Measurements from ENCODE around the gene CABCOCO1.
"Not testable (repeated sequence)": the region's sequence is repeated elsewhere in the genome, so short reads cannot be mapped to it uniquely, and the experiment has no call there.

CABCOCO1 gene

DNA sequence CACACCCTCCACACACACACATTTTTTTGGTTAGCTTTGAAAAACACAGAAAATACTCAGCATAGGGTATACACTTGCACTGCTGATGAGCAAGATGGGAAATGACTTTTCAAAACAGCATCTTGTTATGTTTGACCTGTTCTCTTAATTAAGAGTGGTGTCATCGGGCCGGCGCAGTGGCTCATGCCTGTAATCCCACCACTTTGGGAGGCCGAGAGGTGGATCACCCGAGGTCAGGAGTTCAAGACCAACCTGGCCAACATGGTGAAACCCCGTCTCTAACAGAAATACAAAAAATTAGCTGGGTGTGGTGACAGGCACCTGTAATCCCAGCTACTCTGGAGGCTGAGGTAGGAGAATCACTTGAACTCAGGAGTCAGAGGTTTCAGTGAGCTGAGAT is 56.7 kb downstream of the CABCOCO1 start:
- not testable (repeated sequence) for DNase-seq (ENCODE audit: low spot score)

DNA sequence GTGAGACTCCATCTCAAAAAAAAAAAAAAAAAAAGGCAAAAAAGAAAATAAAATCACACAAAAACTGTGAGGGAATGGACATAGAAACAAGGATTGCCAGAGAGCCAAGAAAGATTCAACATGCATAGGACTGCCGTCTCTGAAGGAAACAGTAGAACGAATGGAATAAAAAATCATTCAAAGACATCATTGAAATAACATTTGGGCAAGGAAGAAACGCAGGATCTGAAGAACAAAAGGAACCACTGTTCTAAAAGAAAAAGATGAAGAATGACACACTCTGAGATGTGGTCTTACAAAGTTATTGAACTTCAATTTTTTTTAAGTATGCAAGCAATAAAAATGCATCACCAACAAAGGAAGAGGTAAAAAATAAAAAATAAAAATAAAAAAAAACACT is 57.2 kb downstream of the CABCOCO1 start:
- DNase-seq (ENCODE audit: low spot score), result no peak

DNA sequence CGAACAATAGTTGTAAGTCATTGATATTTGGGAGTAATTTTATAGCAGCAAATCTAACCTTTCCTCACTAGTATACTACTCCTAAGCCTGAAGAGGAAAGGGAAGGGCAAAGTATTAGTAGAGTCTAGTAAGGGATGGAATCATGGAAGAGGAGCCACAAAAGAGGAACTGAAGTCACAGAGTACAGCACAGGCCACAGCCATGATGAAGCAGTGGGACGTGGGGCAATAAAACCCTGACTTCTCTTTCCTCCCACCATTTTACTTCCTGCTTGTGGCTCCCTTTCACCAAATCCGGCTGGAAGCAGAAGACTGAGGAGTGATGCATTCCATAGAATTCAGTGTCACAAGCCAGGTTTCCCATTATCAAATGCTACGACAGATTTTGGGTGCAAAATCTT is 58.7 kb downstream of the CABCOCO1 start:
- no peak for DNase-seq (ENCODE audit: low spot score)

DNA sequence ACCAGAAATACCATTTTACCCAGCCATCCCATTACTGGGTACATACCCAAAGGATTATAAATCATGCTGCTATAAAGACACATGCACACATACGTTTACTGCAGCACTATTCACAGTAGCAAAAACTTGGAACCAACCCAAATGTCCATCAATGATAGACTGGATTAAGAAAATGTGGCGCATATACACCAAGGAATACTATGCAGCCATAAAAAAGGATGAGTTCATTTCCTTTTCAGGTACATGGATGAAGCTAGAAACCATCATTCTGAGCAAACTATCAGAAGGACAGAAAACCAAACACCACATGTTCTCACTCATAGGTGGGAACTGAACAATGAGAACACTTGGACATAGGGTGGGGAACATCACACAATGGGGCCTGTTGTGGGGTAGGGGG is 62.5 kb downstream of the CABCOCO1 start:
- DNase-seq (ENCODE audit: low spot score), result not testable (repeated sequence)

DNA sequence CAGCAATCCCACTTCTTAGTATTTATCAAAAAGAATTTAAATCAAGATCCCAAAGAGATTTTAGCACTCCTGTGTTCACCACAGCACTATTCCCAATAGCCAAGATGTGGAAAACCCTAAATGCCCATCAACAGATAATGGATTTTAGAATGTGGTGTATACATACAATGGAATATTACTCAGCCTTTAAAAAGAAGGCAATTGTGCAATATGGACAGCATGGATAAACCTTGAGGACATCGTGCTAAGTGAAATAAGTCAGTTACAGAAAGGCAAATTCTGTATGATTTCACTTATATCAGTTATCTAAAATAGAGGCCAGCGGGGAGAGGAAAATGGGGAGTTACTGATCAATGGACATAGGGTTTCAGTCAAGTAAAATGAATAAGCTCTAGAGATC is 66.9 kb downstream of the CABCOCO1 start:
- DNase-seq (ENCODE audit: low spot score), result no peak

DNA sequence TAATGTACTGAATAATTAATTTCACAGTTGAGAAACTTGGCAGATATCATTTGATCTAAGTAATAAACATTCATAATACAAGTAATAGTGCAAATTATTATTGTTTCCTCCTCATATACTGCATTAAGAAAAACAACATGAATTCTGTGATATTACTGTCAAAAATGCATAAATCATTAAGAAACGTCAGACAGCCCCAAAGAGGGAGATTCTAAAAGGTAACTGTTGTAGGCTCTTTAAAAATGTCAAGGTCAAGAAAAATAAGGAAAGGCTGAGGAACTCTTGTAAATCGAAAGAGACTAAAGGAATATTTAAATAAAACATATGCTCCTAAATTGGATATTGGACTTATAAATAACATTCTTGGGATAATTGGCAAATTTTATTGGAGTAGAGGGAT is 67.9 kb downstream of the CABCOCO1 start:
- no peak for DNase-seq (ENCODE audit: low spot score)

DNA sequence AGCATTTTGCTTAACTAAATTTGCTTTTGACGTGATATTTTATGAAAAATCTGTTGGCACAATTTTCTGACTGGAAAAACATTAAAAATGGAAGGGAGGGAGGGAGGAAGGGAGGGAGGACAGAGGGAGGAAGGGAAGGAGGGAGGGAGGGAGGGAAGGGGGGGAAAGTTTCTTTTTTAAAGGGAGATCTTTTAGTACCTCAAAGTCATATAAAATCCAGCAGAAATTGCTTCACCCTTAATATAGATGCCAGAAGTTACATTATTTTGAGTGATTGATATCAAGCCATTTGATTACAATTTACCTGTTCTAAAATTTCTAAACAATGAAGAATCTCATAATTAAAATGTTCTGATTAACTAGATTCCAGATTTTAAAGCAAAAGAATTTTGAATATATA is 68.9 kb downstream of the CABCOCO1 start:
- DNase-seq (ENCODE audit: low spot score), result no peak

DNA sequence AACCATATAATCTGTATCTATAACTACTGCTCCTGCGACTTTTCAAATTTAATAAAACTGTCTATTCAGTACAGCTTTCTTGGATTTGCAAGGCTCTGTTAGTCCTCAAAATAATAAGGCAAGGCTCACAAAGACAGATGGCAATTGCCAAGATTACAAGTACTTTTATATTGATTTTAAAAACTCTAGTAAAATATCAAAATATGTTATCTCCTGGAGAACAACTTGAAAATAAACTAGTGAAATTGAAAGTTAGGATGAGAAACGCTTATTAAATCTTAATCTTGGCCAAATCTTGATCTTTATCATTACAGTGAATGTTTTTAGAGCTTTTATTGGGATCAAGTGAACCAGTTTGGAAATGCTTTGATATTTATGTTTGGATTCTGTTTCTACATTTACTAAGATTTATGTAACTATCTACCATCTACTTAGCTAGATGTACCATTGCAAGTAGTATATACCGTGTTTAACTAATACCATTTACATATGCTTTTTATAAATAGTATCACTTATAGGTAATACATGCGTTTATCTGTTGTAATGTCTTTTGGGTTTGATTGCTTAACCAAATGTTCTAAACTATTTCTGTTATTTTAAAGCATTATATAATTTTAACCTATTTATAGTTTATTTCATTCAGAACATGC is 70.0 kb downstream of the CABCOCO1 start:
- no peak for DNase-seq (ENCODE audit: low spot score)

DNA sequence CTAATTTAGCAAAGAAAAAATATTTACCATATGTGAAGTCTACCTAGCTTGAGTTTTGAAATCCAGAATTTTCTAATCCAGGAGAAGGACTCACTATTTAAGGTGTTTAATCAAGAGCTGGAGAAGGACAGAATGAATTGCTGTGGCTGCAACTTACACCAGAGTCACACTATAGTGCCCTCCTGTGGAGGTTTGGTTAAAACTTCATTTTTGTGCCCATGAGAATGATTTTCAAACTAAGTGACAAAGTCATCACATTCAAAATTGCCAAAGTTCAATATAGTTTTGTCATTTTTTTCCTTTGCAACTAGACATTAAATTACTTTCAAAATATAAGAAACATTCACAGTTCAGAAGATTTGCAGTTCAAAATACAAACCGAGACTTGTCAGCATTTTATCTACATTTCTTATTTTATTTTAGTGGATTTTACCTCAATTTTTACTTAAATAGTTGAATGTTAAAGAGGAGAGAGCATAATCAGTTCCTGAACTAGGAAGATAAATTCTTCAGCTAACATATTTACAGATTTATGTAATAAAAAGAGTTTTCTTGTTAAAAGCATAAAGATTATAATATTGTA is 70.7 kb downstream of the CABCOCO1 start:
- peak; percentile 36 for DNase-seq (ENCODE audit: low spot score)

DNA sequence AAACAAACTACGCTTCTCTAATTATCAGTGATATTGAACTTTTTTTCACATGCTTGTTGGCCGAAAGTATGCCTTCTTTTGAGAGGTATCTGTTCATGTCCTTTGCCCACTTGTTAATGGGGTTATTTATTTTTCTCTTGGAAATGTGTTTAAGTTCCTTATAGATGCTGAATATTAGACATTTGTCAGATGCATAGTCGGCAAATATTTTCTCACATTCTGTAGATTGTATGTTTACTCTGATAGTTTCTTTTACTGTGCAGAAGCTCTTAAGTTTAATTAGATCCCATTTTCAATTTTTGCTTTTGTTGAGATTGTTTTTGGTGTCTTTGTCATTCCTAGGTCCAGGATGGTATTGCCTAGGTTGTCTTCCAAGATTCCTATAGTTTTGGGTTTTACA is 73.2 kb downstream of the CABCOCO1 start:
- DNase-seq (ENCODE audit: low spot score), result no peak

DNA sequence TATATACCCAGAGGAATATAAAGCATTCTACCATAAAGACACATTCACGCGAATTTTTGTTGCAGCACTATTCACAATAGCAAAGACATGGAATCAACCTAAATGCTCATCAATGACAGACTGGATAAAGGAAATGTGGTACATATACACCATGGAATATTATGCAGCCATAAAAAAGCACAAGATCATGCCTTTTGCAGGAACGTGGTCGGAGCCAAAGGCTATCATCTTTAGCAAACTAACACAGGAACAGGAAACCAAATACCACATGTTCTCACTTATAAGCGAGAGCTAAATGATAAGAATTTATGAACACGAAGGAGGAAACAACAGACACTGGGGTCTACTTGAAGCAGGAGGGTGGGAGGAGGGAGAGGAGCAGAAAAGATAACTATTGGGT is 74.7 kb downstream of the CABCOCO1 start:
- not testable (repeated sequence) for DNase-seq (ENCODE audit: low spot score)

DNA sequence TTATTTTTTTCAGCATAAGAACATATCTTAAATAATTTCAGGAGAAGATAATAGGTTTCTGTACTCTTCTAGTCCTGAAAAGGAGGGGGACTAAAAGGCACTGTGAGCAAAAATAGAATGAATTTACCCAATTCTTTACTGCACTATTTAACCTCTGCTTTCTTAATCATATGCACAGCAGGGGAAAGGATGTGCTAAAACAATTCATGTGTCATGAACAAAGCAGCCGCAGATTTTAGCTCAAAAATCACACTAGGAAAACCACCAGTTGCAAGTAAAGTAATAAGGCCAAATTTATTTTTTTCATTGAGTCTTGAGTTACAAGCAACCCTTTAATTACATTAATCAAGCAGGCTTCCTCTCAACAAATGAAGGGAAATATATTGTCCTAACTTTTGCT is 80.1 kb downstream of the CABCOCO1 start:
- DNase-seq (ENCODE audit: low spot score), result no peak

DNA sequence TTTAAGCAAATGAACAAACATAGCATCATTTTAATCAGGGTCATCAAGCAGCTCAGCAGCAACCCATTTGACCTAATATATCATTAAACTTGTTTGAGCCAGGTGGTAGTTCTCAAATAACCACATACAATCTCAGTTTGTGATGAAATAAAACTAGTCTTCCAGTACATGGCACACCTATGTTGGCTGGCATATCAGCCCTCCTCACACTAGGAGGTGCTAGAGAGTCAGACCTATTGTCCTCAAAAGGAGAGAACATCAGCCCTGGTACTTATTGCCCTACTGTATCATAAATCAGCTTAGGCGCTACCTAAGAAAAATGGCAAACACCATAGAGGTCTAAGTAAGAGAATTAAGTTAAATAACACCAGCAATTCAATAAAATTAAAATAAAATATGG is 81.7 kb downstream of the CABCOCO1 start:
- no peak for DNase-seq (ENCODE audit: low spot score)

DNA sequence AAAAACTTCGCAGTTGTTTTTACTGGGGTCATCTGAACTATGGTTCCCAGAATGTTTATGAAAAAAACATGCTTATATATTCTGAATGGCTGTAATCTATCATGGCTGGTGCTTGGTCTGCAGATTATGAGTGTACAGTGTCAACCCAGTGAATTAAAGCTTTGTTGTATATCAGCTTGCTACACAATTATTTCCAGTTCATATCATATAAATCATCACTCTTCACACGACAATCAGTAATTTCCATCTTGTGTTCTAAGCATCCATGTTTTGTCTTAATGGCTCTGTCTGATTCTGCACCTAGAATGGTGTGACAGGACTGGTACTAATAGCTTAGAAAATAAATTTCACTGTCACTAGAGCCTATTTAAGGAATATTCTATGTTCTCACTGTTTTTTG is 83.6 kb downstream of the CABCOCO1 start:
- DNase-seq (ENCODE audit: low spot score), result no peak

DNA sequence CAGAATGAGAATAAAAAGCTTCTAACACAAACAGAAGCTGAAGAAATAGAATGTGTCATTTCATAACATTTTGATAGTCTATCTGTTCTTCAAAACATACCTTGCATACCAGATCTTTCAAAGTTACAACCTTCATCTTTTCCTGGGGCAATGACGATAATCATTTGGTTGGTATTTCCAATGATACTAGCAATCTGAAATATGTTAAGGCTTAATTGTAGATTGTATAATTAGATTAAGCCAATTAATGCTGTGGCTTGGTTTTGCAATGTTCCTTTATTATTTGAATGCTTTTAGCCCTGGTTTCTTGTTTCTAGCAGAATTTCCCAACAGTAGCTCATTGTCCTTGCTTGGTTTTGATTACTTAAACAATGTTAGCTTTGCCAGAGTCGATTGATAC is 84.6 kb downstream of the CABCOCO1 start:
- no peak for DNase-seq (ENCODE audit: low spot score)

DNA sequence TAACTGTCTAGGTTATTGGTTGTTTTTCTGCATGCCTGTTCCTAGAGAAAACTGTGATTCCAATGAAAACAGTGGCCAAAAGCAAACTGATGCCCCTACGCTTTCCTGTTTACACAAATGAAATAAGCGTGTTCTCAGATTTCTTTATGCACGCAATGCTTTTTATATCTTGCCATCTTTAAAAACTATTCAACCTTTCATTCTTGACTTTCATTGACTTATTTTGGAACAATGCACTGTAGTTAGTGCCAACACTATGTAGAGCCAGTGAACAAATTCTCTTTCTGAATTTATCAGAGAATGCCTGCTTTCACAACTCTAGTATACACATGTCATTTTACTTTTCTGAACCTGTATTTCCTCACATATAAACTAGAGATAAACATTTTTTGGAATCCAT is 86.6 kb downstream of the CABCOCO1 start:
- DNase-seq (ENCODE audit: low spot score), result no peak

DNA sequence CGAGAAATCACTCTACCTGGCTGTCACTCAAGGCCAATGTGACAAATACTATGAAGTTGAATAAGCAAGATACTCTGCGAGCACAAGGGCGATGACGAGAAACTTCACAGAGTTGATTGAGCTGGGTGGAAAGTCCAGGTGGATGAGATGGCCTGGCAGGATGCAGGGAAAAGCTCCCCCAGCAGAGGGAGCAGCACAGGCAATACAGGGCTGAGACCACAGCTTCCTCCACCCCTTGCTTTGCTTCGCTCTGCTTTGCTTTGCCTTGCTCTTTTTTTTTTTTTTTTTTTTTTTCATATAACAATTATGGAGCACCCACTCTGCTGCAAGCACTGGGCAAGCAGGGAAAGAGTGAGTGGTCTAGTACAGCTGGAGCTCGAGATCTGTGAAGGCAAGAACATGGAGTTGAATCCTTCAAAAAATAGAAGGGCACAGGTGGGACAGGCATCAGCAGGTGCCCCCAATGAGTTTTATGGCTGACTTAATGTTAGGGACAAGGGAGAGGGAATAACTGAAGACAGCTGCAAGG is 88.3 kb downstream of the CABCOCO1 start:
- peak; percentile 65 for DNase-seq (ENCODE audit: low spot score)

DNA sequence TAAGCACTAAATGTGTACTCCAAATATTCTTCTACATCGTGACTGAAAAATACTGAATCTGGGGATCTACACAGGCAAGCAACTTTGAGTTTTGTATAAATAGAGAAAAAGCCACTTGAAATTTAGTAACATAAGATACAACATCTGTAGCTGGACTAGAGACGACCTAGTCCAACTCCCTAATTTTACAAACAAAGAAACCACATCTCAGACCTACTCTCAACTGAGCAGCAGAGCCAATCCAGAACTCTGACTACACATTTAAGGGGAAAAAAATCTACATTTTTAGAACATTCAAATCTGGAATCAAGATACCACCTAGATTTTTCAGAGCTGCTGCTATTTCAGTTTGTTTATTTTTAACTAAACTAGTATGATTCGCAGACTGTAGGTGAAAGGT is 88.9 kb downstream of the CABCOCO1 start:
- DNase-seq (ENCODE audit: low spot score), result no peak

DNA sequence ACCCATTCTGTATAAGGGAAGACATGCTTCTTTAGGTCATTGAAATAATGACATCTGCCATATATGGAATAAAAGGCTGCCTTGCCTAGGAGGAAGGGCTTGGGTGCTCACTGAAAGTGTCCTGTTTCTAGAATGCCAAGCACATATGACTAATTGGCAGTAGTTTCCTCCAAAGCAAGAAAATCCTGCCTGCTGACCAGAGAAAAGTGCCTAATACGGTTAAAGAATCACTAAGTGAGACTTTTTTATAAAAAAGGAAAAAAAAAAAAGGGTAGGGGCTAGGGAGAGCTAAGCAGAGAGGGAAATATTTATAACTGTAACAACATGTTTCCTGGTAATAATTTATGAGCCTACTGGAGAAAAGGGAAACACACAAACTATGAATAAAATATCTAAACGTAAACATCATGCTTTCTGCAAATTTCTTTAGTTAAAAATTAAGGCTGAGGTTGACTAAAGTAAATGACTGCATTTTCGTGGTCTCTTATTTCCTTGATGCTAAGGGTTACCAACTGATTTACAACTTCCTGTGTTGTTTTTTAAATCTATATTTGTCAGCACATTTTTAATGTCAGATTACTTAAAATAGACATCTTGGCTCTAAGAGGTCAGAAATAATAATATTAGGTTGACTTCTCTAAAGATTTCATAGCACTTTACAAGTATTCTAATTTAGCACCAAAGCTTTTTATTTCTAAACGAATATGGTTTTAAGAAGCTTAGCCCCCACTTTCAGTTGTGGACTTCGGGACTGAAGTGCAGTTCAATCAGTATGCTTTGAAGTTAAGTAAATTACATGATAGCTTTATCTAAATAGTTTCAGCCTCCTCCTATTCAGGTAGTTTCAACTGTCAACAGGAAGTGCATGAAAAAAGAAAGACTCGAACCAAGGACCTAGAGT is 89.6 kb downstream of the CABCOCO1 start:
- DNase-seq (ENCODE audit: low spot score), result no peak

DNA sequence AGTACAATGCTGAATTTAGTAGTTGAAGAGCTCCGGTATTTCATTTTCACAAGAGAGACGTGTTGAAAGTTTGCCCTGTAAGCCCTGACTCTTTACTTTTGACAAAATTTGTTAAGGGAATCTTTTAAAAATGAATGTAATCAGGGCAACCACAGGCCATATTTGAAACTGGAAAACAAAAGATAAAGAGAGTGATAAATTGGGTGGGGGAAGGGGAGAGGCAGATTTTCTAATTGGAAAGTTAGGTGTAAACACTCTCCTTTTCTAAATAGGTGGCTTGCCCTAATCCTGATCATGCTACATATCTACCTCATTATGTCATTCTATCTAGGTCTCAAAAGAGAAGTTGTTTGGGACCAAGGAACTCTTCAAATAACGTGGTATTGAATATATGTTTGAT is 90.7 kb downstream of the CABCOCO1 start:
- DNase-seq (ENCODE audit: low spot score), result no peak

DNA sequence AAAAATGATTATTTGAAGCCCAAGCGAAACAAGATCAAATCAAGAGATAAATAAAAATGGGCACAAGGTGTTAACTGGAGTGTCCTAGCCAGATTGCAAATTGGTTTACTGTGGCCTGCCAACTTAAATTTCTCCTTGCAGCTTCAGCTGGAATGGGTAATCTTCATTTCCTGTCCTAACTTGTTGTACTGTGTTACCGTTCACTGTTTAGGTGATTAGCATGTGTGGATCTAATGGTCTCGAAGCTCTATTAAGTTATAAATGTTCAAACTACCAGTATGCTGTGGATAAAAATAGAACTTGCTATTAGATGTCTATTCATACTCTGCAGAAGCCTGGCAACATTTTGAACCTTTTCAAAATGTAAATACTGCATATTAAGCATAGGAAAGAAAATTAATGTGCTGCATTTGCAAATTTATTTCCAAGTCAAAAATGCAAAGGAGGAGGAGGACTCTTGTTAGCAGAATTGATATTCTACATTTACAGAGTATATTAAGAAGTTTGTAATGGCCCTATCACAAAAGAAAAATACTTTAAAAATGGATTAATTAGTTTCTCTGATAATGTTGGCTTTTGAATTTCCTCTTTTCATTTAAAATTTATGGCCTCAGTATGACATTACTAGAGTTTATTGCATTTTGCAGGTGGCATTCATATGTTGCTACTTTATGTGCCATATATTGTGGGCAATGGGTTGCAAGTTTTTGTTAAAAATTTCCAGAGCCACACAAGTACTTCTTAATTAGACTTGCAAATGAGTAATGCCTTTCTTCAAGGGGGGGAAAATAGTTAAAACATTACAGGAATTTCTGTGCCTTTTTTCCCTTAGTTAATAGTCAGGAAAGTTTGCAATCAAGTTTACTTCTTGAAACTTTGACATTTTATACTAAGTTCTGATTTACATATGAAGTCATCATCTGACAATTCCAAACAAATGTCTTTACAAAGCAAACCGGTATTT is 92.1 kb downstream of the CABCOCO1 start:
- DNase-seq (ENCODE audit: low spot score), result no peak

DNA sequence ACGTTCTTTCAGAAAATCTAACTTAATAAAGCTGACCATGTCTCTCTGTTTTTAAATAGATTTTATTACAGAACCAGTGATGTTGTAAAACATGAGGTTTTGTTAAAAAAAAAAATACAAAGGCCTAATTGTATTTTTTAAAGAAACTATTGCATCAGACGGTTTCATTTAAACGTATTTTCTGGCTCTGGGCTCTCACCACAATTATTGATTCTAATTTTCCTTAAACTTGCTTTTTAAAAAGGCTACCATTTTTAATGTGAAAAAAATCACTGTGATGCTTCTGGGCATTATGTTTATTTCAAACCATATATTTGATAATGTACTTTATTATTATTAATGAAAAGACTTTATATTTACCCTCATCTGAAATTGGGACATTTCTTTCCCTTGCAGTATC is 94.3 kb downstream of the CABCOCO1 start:
- DNase-seq (ENCODE audit: low spot score), result no peak
